ENCODE data around the gene MLST8.
"Not testable (repeated sequence)": the region's sequence is repeated elsewhere in the genome, so short reads cannot be mapped to it uniquely, and the experiment has no call there.

The MLST8 gene

DNA sequence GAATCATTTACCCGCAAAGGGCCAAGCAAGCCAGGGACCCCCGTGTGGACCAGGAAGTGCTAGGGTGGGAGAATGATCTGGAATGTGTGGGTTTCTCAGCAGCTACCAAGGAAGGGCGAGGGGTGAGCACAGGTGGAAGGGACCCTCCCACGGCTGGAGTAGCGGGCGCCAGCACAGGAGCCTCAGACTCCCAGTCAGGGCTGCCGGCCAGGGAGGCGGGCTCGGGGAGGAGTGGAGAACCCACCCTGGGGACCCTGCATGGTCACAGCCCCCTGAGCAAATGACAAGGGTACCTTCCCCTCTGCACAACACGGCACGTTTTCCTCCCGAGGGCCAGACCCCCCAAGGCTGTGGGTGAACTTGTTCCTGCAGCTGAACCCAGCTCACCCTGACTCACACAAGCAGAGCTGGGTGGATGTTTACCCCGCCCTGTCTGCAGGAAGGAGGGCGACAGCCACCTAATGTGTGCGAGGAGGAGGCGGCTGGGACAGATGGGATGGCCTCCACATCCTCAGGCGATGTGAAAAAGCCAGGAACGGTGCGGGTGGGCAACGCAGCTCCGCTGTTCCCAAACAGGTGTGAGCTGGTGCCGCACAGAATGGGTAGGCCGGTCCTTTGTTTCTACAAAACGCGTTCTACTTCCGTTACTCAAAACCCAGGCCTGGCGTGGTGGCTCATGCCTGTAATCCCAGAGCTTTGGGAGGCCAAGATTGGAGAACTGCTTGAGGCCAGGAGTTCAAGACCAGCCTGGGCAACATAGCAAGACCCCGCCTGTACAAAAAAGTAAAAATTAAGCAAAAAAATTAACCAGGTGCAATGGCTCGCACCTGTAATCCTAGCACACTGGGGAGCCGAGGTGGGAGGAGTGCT, 39.9 kb downstream of the MLST8 start:
- no peak overlapping the region for H3K27ac Mint-ChIP-seq
- no peaks in the 10 kb centered on the region for H3K27me3 Mint-ChIP-seq
- H3K36me3 Mint-ChIP-seq (ENCODE audit: low read depth): peaks cover 24% of the 10 kb centered on the region
- H3K4me3 Mint-ChIP-seq: no peak overlapping the region
- H3K4me1 Mint-ChIP-seq (ENCODE audit: low read depth): peaks cover 3% of the 10 kb centered on the region
- H3K9me3 Mint-ChIP-seq: no peaks in the 10 kb centered on the region

DNA sequence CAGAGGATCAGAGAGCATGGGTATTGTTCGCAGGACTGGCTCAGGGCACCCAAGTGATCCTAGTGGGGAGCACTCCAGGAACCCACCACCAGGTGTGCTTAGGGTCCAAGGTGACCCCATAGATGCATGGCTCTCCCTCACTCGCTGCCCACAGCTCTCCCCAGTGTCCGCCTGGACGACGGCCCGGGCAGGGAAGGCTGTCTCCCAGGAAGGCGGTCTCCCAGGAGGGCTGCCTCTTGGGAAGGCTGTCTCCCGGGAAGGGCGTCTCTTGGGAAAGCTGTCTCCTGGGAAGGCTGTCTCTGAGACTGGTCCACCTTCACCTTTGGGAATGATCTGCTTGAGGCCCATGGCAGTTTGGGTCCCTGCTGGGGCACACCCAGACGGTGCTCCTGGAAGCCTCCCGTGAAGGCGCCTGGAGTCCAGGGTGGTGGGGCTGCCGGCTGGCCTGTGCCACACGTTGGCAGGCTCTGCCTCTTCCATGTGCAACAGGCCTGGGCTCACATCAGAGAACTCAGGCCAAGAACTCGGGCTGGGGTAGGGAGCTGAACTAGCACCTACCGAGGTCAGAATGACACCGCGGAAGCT, 41.1 kb downstream of the MLST8 start:
- H3K4me3 Mint-ChIP-seq: no peak overlapping the region

GRCh38 chr16:2250652-2251295, 45.5 kb downstream of the MLST8 start:
- Mint-ChIP-seq H3K27me3 (no peaks in the 10 kb centered on the region), H3K9me3 (no peaks in the 10 kb centered on the region), H3K27ac (peak overlapping the region; percentile 84), H3K4me3 (peak overlapping the region; percentile 89), H3K4me1 (ENCODE audit: low read depth) (peaks cover 26% of the 10 kb centered on the region), H3K36me3 (ENCODE audit: low read depth) (peaks cover 29% of the 10 kb centered on the region)

More for the DNA sequence above, 41.1 kb downstream of the MLST8 start:
- H3K9me3 Mint-ChIP-seq: no peaks in the 10 kb centered on the region
- H3K27me3 Mint-ChIP-seq: no peaks in the 10 kb centered on the region
- peaks cover 24% of the 10 kb centered on the region for H3K36me3 Mint-ChIP-seq (ENCODE audit: low read depth)
- no peak overlapping the region for H3K27ac Mint-ChIP-seq
- peaks cover 10% of the 10 kb centered on the region for H3K4me1 Mint-ChIP-seq (ENCODE audit: low read depth)

DNA sequence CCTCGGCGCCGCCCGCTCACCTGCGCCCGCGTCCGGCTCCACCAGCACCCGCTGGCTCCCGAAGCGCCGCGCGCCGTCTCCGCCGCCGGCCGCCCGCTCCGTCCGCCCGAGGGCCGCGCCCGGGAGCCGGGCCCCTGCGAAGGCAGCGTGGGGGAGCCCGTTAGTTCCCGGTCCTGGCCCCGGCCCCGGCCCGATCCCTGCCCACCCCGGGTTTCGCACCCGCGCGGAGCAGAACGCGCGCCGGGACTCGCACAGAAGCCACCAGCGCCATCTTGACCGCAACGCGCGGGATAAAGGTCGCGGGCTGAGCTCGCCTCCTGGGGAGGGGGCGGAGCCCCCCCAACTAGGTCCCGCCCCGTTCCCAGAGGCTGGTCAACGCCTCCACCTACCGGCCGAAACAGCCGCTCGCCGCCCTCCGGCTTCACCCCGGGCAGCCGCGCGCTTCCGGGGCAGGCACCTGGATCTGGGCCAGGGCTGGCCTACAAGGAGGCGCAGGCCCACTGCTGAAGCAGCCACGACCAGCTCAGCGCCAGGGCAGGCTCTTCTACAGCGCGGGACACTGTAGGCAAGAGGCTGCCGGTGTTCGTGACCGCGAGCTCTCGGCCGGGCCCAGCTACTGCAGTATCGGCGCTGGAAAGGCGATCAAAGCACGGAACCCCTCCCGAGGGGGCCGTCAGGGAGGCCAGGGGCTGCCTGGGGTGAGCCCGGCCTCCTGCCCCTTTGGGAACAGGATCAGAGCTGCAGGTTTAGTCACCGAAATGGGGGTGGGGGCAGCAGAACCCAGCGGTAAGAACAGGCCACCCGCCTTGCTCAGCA, 46.2 kb downstream of the MLST8 start, which contains the start of gene ECI1:
TSS of gene ECI1 (minus strand) at position 292 of the 816 bp plus-strand sequence. CDS start at position 271, 21 bp downstream.
- H3K27ac Mint-ChIP-seq: peak within 1 kb of the TSS; percentile 84
- H3K4me1 Mint-ChIP-seq (ENCODE audit: low read depth): peaks cover 26% of the 10 kb centered on the region
- peak within 1 kb of the TSS; percentile 89 for H3K4me3 Mint-ChIP-seq
- H3K36me3 Mint-ChIP-seq (ENCODE audit: low read depth): peaks cover 33% of the 10 kb centered on the region
- H3K9me3 Mint-ChIP-seq: no peaks in the 10 kb centered on the region
- H3K27me3 Mint-ChIP-seq: no peaks in the 10 kb centered on the region

- no peaks in the 10 kb centered on the region for H3K9me3 Mint-ChIP-seq
- no peak overlapping the region for H3K4me3 Mint-ChIP-seq
- peaks cover 26% of the 10 kb centered on the region for H3K4me1 Mint-ChIP-seq (ENCODE audit: low read depth)
Observed at GRCh38 chr16:2252806-2253148, 47.5 kb downstream of the MLST8 start.

DNA sequence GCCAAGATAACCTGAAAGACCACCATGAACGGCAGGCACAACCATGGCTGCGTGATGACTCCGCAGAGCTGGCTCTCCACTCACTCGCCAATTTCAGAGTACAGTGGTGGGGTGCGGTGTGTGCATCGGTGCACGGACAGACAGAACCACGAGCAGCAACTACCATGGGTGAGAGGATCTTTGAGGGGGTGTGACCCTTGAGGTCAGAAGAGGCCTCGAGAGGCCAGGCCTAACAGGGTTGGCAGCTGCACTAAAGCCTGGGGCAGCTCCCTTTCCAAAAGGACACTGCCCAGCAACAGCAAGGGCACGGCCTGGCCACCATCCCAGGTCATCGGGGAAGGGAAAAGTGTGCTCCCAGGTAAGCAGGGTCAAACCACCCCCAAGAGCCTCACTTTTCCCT, 48.0 kb downstream of the MLST8 start:
- H3K4me1 Mint-ChIP-seq (ENCODE audit: low read depth): peaks cover 26% of the 10 kb centered on the region
- H3K36me3 Mint-ChIP-seq (ENCODE audit: low read depth): peaks cover 48% of the 10 kb centered on the region
- no peak overlapping the region for H3K4me3 Mint-ChIP-seq
- no peaks in the 10 kb centered on the region for H3K27me3 Mint-ChIP-seq
- no peak overlapping the region for H3K27ac Mint-ChIP-seq
- no peaks in the 10 kb centered on the region for H3K9me3 Mint-ChIP-seq

More at GRCh38 chr16:2252806-2253148, 47.5 kb downstream of the MLST8 start:
- H3K27ac Mint-ChIP-seq: no peak overlapping the region
- no peaks in the 10 kb centered on the region for H3K27me3 Mint-ChIP-seq
- H3K36me3 Mint-ChIP-seq (ENCODE audit: low read depth): peaks cover 43% of the 10 kb centered on the region

DNA sequence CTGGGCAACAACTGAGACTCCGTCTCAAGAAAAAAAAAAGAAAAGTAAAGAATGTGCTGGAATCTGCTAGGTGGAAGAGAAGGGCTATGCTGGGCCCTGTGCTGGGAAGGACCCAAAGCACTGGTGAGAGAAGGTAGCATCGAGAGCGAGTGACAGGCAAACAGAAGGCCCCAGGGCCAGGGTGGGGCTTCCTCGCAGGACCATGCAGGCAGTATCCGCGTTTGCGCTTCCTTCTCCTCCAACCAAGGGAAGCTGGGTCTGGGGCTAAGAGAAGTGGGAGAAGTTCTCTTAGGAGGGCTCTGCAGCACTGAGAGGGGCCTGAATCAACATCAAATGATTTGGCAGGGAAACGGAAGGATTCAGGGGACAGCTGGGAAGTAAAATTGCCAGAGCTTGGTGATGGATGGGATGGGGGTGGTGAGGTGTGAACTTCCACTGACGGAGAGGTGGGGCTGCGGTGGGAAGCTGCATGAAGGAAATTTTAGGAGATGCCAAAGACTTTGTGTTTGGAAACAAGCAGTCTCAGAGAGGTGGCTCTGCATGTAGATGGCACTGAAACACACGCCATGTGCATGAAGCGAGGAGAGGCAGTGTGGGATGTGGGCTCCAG, 51.4 kb downstream of the MLST8 start:
- H3K4me3 Mint-ChIP-seq: no peak overlapping the region
- H3K36me3 Mint-ChIP-seq (ENCODE audit: low read depth): peaks cover 73% of the 10 kb centered on the region
- peaks cover 16% of the 10 kb centered on the region for H3K4me1 Mint-ChIP-seq (ENCODE audit: low read depth)
- H3K27me3 Mint-ChIP-seq: no peaks in the 10 kb centered on the region
- peak overlapping the region; percentile 55 for H3K27ac Mint-ChIP-seq
- H3K9me3 Mint-ChIP-seq: no peaks in the 10 kb centered on the region

DNA sequence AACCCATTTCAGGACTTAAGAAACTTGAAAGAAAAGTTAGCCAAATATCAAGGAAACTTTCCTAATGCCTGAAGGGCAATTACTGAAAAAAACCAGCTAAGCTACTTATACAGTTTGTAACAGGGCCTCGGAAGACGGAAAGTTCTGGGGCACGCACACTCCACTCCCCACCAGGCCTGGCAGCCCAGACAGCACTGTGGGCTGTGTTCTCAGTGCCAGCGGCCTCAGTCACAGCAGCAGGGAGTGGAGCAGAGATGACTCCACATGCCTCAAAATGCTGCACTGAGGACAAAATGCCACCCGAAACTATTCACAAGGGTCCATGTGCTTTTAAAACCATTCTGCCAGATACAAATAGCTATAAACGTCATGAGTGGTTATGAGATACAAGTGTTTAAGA, 52.5 kb downstream of the MLST8 start:
- Mint-ChIP-seq H3K27ac (no peak overlapping the region), H3K9me3 (no peaks in the 10 kb centered on the region)

DNA sequence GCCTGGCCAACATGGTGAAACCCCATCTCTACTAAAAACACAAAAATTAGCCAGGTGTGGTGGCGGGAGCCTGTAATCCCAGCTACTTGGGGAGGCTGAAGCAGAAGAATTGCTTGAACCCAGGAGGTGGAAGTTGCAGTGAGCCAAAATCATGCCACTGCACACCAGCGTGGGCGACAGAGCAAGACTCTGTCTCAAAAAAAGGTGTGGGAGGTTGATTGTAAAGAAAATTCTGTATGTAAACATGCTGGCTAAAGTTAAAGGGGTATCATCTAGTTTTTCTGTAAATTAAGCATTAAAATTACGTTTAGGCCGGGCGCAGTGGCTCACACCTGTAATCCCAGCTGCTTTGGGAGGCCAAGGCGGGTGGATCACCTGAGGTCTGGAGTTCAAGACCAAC, 53.3 kb downstream of the MLST8 start:
- H3K36me3 Mint-ChIP-seq (ENCODE audit: low read depth): peaks cover 79% of the 10 kb centered on the region
- H3K27me3 Mint-ChIP-seq; H3K4me3 Mint-ChIP-seq; H3K9me3 Mint-ChIP-seq; H3K4me1 Mint-ChIP-seq (ENCODE audit: low read depth); H3K27ac Mint-ChIP-seq: not testable (repeated sequence)

More for the DNA sequence above, 52.5 kb downstream of the MLST8 start:
- Mint-ChIP-seq H3K36me3 (ENCODE audit: low read depth) (peaks cover 82% of the 10 kb centered on the region), H3K27me3 (no peaks in the 10 kb centered on the region), H3K4me3 (no peak overlapping the region), H3K4me1 (ENCODE audit: low read depth) (peaks cover 8% of the 10 kb centered on the region)

Data from stimulated activated naive CD8-positive, alpha-beta T cell treated with anti-CD3 and anti-CD28 coated beads, Interleukin-15, Interleukin-2, amounts not matched to agents 100 ng/mL and 50 ng/mL, for 24 hours (primary cell).